Measurements from ENCODE around the gene DSCAM.

GRCh38 chr21:40540216-40540615, 306.7 kb downstream of the DSCAM start:
- TF ChIP-seq CTCF (conservative IDR thresholded peaks at IDR 0.05 in 1 of 2, IDR thresholded peaks at IDR 0.05 in 1 of 2; ENCODE audit: low read depth in 1 of 2, low read length in 2 of 2) (no peak), EZH2 (IDR thresholded peaks at IDR 0.05; ENCODE audit: low read length, missing control alignments) (no peak)
